GM12878 (cell line): ENCODE measurements around the gene NOCT. TPM values are rescaled to one million over a fixed set of nuclear protein-coding genes. Genes with fewer than 3 reads are reported as not detected.

Source experiments
- BCLAF1 ChIP-seq: fragments of 450-650 bp; IDR thresholded peaks from 2 replicates; pipeline ENCODE4 v1.6.1; 2017; ENCODE audit warnings: antibody characterized with exemption, mild to moderate bottlenecking, moderate library complexity
- BMI1 ChIP-seq: fragments of 450-650 bp; IDR thresholded peaks from 2 replicates; pipeline ENCODE4 v1.6.1; 2016; ENCODE audit warnings: mild to moderate bottlenecking, moderate library complexity, borderline replicate concordance
- NR2F1 ChIP-seq: fragments of 450-650 bp; conservative IDR thresholded peaks from 2 replicates; pipeline ENCODE4 v1.6.1; 2017; ENCODE audit warnings: mild to moderate bottlenecking
- RELA ChIP-seq: fragments of 450-650 bp; IDR thresholded peaks from 2 replicates; pipeline ENCODE4 v1.8.0; 2014; ENCODE audit warnings: borderline replicate concordance; ENCODE audit not compliant: partially characterized antibody
- SUZ12 ChIP-seq: fragments of 200-600 bp; sonication (generic); IDR thresholded peaks from one replicate; pipeline ENCODE4 v1.6.1; 2018; ENCODE audit warnings: antibody characterized with exemption, mild to moderate bottlenecking; ENCODE audit not compliant: unreplicated experiment
- TBL1XR1 ChIP-seq: IDR thresholded peaks from 2 replicates; pipeline ENCODE4 v1.6.1; 2012; ENCODE audit warnings: low read depth, low read length, improper control_type of control experiment
- USF2 ChIP-seq: IDR thresholded peaks from 2 replicates; pipeline ENCODE4 v1.6.1; 2011; ENCODE audit warnings: low read depth, low read length, improper control_type of control experiment, borderline replicate concordance
- YY1 ChIP-seq: IDR thresholded peaks from 2 replicates; pipeline ENCODE4 v1.6.1; 2011; ENCODE audit warnings: low read depth, mild to moderate bottlenecking, low read length
- ZNF274 ChIP-seq: IDR thresholded peaks from one replicate; pipeline ENCODE4 v1.8.0; 2011; ENCODE audit not compliant: insufficient read length, insufficient read depth
- polyA plus RNA-seq, 11 experiments: library from polyadenylated mRNA; depleted of rRNA in 4 of 11; unstranded in 6 of 11; stranded (reverse) in 5 of 11; fragments of >200 nt; fragmentation: Nextera tagmentation in 4 of 11; fragmentation: Illumina TruSeq in 1 of 11; extraction: Ambion mirVana in 4 of 11; extraction: Trizol in 1 of 11; gene quantifications; 1 replicate in 1 of 11; 2 replicates in 10 of 11; pipeline versions ENCODE4 v1.2.1 to v1.2.3, GENCODE V29; 2011 to 2016; ENCODE audit warnings: inconsistent platforms in 2 of 11, missing spikeins in 2 of 11, low read depth in 1 of 11
- total RNA-seq, 4 experiments: library from RNA; depleted of rRNA in 3 of 4; stranded (reverse); fragments of >200 nt in 3 of 4; fragmentation: Illumina TruSeq in 1 of 4; extraction: Trizol in 1 of 4; gene quantifications; 2 replicates each; pipeline versions ENCODE4 v1.2.1 to v1.2.3, GENCODE V29; 2013 to 2021
- TF ChIP-seq, protein P1 (sequence below): IDR thresholded peaks from 2 replicates; pipeline ENCODE4 v1.6.1; 2011; ENCODE audit warnings: borderline replicate concordance, low read depth, mild to moderate bottlenecking, moderate library complexity, mixed read lengths, low read length; ENCODE audit not compliant: insufficient read depth; ENCODE audit errors: extremely low read length

The NOCT gene
- total and polyA plus RNA-seq, 10 of the 15 experiments (the other 5 are each of a cell fraction or from before 2014, with no cell fraction given): 1.4 to 17.6 (median 8.1) TPM

- TF ChIP-seq YY1 (no peak), ZNF274 (no peak), BMI1 (no peak), BCLAF1 (no peak), USF2 (no peak), SUZ12 (no peak), NR2F1 (no peak), RELA (no peak), TBL1XR1 (no peak)
- TF ChIP-seq, protein P1, sequence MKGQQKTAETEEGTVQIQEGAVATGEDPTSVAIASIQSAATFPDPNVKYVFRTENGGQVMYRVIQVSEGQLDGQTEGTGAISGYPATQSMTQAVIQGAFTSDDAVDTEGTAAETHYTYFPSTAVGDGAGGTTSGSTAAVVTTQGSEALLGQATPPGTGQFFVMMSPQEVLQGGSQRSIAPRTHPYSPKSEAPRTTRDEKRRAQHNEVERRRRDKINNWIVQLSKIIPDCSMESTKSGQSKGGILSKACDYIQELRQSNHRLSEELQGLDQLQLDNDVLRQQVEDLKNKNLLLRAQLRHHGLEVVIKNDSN: no peak
Observed at GRCh38 chr4:138978028-138978585, 37.5 kb upstream of the NOCT start (continued).
